Subcutaneous preadipocyte (primary cell): ENCODE results near the gene SPDYC. TPM values are rescaled to one million over a fixed set of nuclear protein-coding genes. Genes with fewer than 3 reads are reported as not detected.

ENCODE experiments used
- small RNA-seq: library from RNA; depleted of rRNA; stranded (forward); fragments of <200 nt; gene quantifications from one replicate; pipeline ENCODE3, GENCODE V24; 2012
- total RNA-seq: library from RNA; depleted of rRNA; stranded (reverse); fragments of >200 nt; gene quantifications from 2 replicates; pipeline ENCODE4 v1.2.3, GENCODE V29; 2012

Gene SPDYC
- not detected in 2 replicates for total RNA-seq

GRCh38 chr11:65170058-65170534, at the start of gene SPDYC:
Gene SPDYC (plus strand): TSS chr11:65170233. CDS start chr11:65171358, 1,125 bp downstream.

GRCh38 chr11:65121865-65122696, 48.0 kb upstream of the SPDYC start, which contains the start of the genes FAU and MRPL49:
Gene FAU (minus strand): TSS chr11:65122134. CDS start chr11:65121813, 321 bp downstream.
Gene MRPL49 (plus strand): TSS chr11:65122321. CDS start chr11:65122347, 26 bp downstream.

GRCh38 chr11:65134240-65134951, 35.6 kb upstream of the SPDYC start, which contains the start of gene SYVN1:
Gene SYVN1 (minus strand): TSS chr11:65134519. CDS start chr11:65133601, 918 bp downstream.

GRCh38 chr11:65181569-65182257, 11.7 kb downstream of the SPDYC start, which contains the start of gene CAPN1:
Gene CAPN1 (plus strand): TSS chr11:65181928. CDS start chr11:65182702, 774 bp downstream.

Small RNAs within 50 kb of the gene (small RNA-seq; reads per million reads assigned to genes)
- gene HIGD1AP10 (not detected), gene PDCL2P2 (not detected), gene RNU2-23P (7.0 reads per million, percentile 94 among the genes with 10 or more reads in this experiment)

Other genes starting within 250 kb of the SPDYC start
- gene PPP2R5B, start 245.5 kb upstream of the SPDYC start, total RNA-seq: 5.9 and 8.2 TPM in 2 replicates
- not detected in 2 replicates for gene GPHA2, start 234.3 kb upstream of the SPDYC start, total RNA-seq
- not detected in 2 replicates for gene MAJIN, start 198.1 kb upstream of the SPDYC start, total RNA-seq
- gene BATF2, start 173.3 kb upstream of the SPDYC start, total RNA-seq: 0.37 and 0.98 TPM in 2 replicates
- 46.7 and 63.2 TPM in 2 replicates for gene ARL2, start 156.1 kb upstream of the SPDYC start, total RNA-seq
- 12.1 and 13.2 TPM in 2 replicates for gene SNX15, start 142.8 kb upstream of the SPDYC start, total RNA-seq
- gene SAC3D1, start 129.0 kb upstream of the SPDYC start, total RNA-seq: 17.6 and 19.4 TPM in 2 replicates
- gene NAALADL1, start 111.7 kb upstream of the SPDYC start, total RNA-seq: 10.8 and 14.3 TPM in 2 replicates
- 12.5 and 18.6 TPM in 2 replicates for gene CDCA5, start 86.2 kb upstream of the SPDYC start, total RNA-seq
- 26.8 and 29.0 TPM in 2 replicates for gene ZFPL1, start 86.0 kb upstream of the SPDYC start, total RNA-seq
- gene VPS51, start 74.0 kb upstream of the SPDYC start, total RNA-seq: 122 and 127 TPM in 2 replicates
- 13.2 and 14.3 TPM in 2 replicates for gene TM7SF2, start 58.4 kb upstream of the SPDYC start, total RNA-seq
- gene ZNHIT2, start 52.5 kb upstream of the SPDYC start, total RNA-seq: 12.9 and 13.1 TPM in 2 replicates
- gene FAU, start 48.1 kb upstream of the SPDYC start, total RNA-seq: 193 and 272 TPM in 2 replicates
- 24.6 and 30.1 TPM in 2 replicates for gene MRPL49, start 47.9 kb upstream of the SPDYC start, total RNA-seq
- gene SYVN1, start 35.7 kb upstream of the SPDYC start, total RNA-seq: 12.5 and 15.1 TPM in 2 replicates
- 120 and 136 TPM in 2 replicates for gene CAPN1, start 11.7 kb downstream of the SPDYC start, total RNA-seq
- 9.9 and 17.6 TPM in 2 replicates for gene POLA2, start 91.7 kb downstream of the SPDYC start, total RNA-seq
- gene CDC42EP2, start 144.6 kb downstream of the SPDYC start, total RNA-seq: 49.6 and 58.8 TPM in 2 replicates
- 49.2 and 52.0 TPM in 2 replicates for gene DPF2, start 163.6 kb downstream of the SPDYC start, total RNA-seq
- gene TIGD3, start 184.5 kb downstream of the SPDYC start, total RNA-seq: under 0.01 TPM in 2 replicates
- gene SLC25A45, start 212.4 kb downstream of the SPDYC start, total RNA-seq: 3.3 and 4.0 TPM in 2 replicates
- gene FRMD8, start 216.4 kb downstream of the SPDYC start, total RNA-seq: 50.3 and 57.3 TPM in 2 replicates